Activated CD8-positive, alpha-beta memory T cell treated with anti-CD3 and anti-CD28 coated beads, Interleukin-2, amount 50 U/mL, for 24 hours (primary cell): ENCODE measurements around the gene ATP6V1G3.
A peak's percentile ranks its signal among the peaks of the same experiment; 100 is the strongest.
"Not testable (repeated sequence)": the region's sequence is repeated elsewhere in the genome, so short reads cannot be mapped to it uniquely, and the experiment has no call there.

Experiments used
- DNase-seq: peaks from one replicate; pipeline ENCODE4 v3.0.0-alpha.2; 2020; ENCODE audit errors: extremely low read depth

Gene ATP6V1G3

GRCh38 chr1:198540580-198540979 is at the start of gene ATP6V1G3:
Gene ATP6V1G3 (minus strand): TSS chr1:198540680. CDS start chr1:198540650, 30 bp downstream.
- DNase-seq: no peak

GRCh38 chr1:198588845-198589244 is 48.4 kb upstream of the ATP6V1G3 start:
- no peak for DNase-seq

- no peak for DNase-seq
Observed at GRCh38 chr1:198584163-198584562, 43.7 kb upstream of the ATP6V1G3 start.

- not testable (repeated sequence) for DNase-seq
Observed at GRCh38 chr1:198583209-198583802, 42.8 kb upstream of the ATP6V1G3 start.

GRCh38 chr1:198577444-198577843 is 37.0 kb upstream of the ATP6V1G3 start:
- DNase-seq: no peak

- DNase-seq: no peak
Observed at GRCh38 chr1:198575798-198576641, 35.5 kb upstream of the ATP6V1G3 start.

GRCh38 chr1:198575292-198575691 is 34.8 kb upstream of the ATP6V1G3 start:
- no peak for DNase-seq

- no peak for DNase-seq
Observed at GRCh38 chr1:198574325-198574724, 33.8 kb upstream of the ATP6V1G3 start.

- DNase-seq: no peak
Observed at GRCh38 chr1:198564716-198565115, 24.2 kb upstream of the ATP6V1G3 start.

- no peak for DNase-seq
Observed at GRCh38 chr1:198564157-198564556, 23.7 kb upstream of the ATP6V1G3 start.

GRCh38 chr1:198563583-198563982 is 23.1 kb upstream of the ATP6V1G3 start:
- DNase-seq: no peak

- DNase-seq: no peak
Observed at GRCh38 chr1:198560161-198560560, 19.7 kb upstream of the ATP6V1G3 start.

- no peak for DNase-seq
Observed at GRCh38 chr1:198559362-198559761, 18.9 kb upstream of the ATP6V1G3 start.

GRCh38 chr1:198558402-198558801 is 17.9 kb upstream of the ATP6V1G3 start:
- no peak for DNase-seq

- peak; percentile 14 for DNase-seq
Observed at GRCh38 chr1:198556971-198557370, 16.5 kb upstream of the ATP6V1G3 start.

- no peak for DNase-seq
Observed at GRCh38 chr1:198552668-198553416, 12.4 kb upstream of the ATP6V1G3 start.

- DNase-seq: no peak
Observed at GRCh38 chr1:198550941-198551524, 10.6 kb upstream of the ATP6V1G3 start.

- no peak for DNase-seq
Observed at GRCh38 chr1:198549866-198550265, 9.4 kb upstream of the ATP6V1G3 start.

- DNase-seq: no peak
Observed at GRCh38 chr1:198548890-198549289, 8.4 kb upstream of the ATP6V1G3 start.

GRCh38 chr1:198545156-198545555 is 4.7 kb upstream of the ATP6V1G3 start:
- no peak for DNase-seq

- DNase-seq: no peak
Observed at GRCh38 chr1:198544265-198544664, 3.8 kb upstream of the ATP6V1G3 start.

GRCh38 chr1:198543670-198544260 is 3.3 kb upstream of the ATP6V1G3 start:
- DNase-seq: no peak
